K562 (cell line): Measurements from ENCODE around the gene PATL1. TPM values are rescaled to one million over a fixed set of nuclear protein-coding genes. Genes with fewer than 3 reads are reported as not detected.
A peak's percentile ranks its signal among the peaks of the same experiment; 100 is the strongest.

Experiments
- ARNT ChIP-seq, 2 experiments: fragments of 450-650 bp; IDR thresholded peaks; 2 replicates each; pipeline ENCODE4 v1.6.1; 2016; ENCODE audit warnings: mild to moderate bottlenecking in 1 of 2
- CSDE1 ChIP-seq, 2 experiments: fragments of 450-650 bp; IDR thresholded peaks; 2 replicates each; pipeline ENCODE4 v1.6.1; 2016; ENCODE audit warnings: mild to moderate bottlenecking in 1 of 2
- ETS1 ChIP-seq: conservative IDR thresholded peaks from 2 replicates; pipeline ENCODE4 v1.6.1; 2011; ENCODE audit warnings: low read depth, mild to moderate bottlenecking, low read length; ENCODE audit not compliant: control insufficient read depth
- FOXM1 ChIP-seq, 2 experiments: fragments of 450-650 bp in 1 of 2; sonication (generic) in 1 of 2; formaldehyde crosslinking in 1 of 2; IDR thresholded peaks; 2 replicates each; pipeline versions ENCODE4 v1.6.1 to v1.9.0; 2017 to 2022; ENCODE audit warnings: low read depth in 2 of 2, mild to moderate bottlenecking in 2 of 2, missing genetic modification reagents in 1 of 2, moderate library complexity in 1 of 2
- KAT7 ChIP-seq: sonication (generic); formaldehyde crosslinking; IDR thresholded peaks from 2 replicates; pipeline ENCODE4 v1.8.0; 2022; ENCODE audit warnings: missing genetic modification reagents, mild to moderate bottlenecking, borderline replicate concordance
- LARP7 ChIP-seq: fragments of 450-650 bp; IDR thresholded peaks from 2 replicates; pipeline ENCODE4 v1.6.1; 2016
- MAZ ChIP-seq, 2 experiments: fragments of 450-650 bp in 1 of 2; sonication (generic) in 1 of 2; formaldehyde crosslinking; IDR thresholded peaks in 1 of 2; conservative IDR thresholded peaks in 1 of 2; 2 replicates each; pipeline versions ENCODE4 v1.4.0 to v1.5.0; 2020; ENCODE audit warnings: mild to moderate bottlenecking in 1 of 2, missing genetic modification reagents in 1 of 2
- MBD1 ChIP-seq: fragments of 250-450 bp; sonication (Bioruptor Pico); IDR thresholded peaks from 2 replicates; pipeline ENCODE4 v1.8.0; 2022; ENCODE audit warnings: inconsistent platforms
- MXI1 ChIP-seq: IDR thresholded peaks from 2 replicates; pipeline ENCODE4 v1.6.1; 2011; ENCODE audit warnings: low read depth, mild to moderate bottlenecking, improper control_type of control experiment, low read length
- MYC ChIP-seq, 2 experiments: fragments of 250-450 bp in 1 of 2; sonication (Bioruptor Pico) in 1 of 2; IDR thresholded peaks; 2 replicates each; pipeline versions ENCODE4 v1.5.1 to v1.6.1; 2012 to 2021; ENCODE audit warnings: low read depth in 2 of 2, borderline replicate concordance in 1 of 2, improper control_type of control experiment in 1 of 2, low read length in 1 of 2, mild to moderate bottlenecking in 1 of 2, moderate library complexity in 1 of 2
- PBX2 ChIP-seq, 2 experiments: IDR thresholded peaks in 1 of 2; conservative IDR thresholded peaks in 1 of 2; 2 replicates each; pipeline ENCODE4 v1.6.1; 2016; ENCODE audit warnings: low read depth in 2 of 2, mild to moderate bottlenecking in 1 of 2, missing compliant biosample characterization in 1 of 2, missing genetic modification characterization in 1 of 2, moderate library complexity in 1 of 2
- PCBP2 ChIP-seq: fragments of 200-400 bp; formaldehyde crosslinking; IDR thresholded peaks from 2 replicates; pipeline ENCODE4 v1.6.1; 2018; ENCODE audit warnings: low read length, low read depth, mild to moderate bottlenecking, moderate library complexity; ENCODE audit not compliant: poor library complexity, severe bottlenecking
- THAP7 ChIP-seq: fragments of 250-450 bp; sonication (Bioruptor Pico); IDR thresholded peaks from 2 replicates; pipeline ENCODE4 v1.5.0; 2021
- TOE1 ChIP-seq, 2 experiments: fragments of 450-650 bp in 1 of 2; sonication (generic) in 1 of 2; formaldehyde crosslinking in 1 of 2; IDR thresholded peaks; 2 replicates each; pipeline versions ENCODE4 v1.7.1 to v1.8.0; 2016 to 2022; ENCODE audit warnings: borderline replicate concordance in 2 of 2, mild to moderate bottlenecking in 2 of 2, antibody characterized with exemption in 1 of 2, inconsistent platforms in 1 of 2, low read depth in 1 of 2, missing genetic modification reagents in 1 of 2, moderate library complexity in 1 of 2
- ZBTB2 ChIP-seq: fragments of 450-650 bp; IDR thresholded peaks from 2 replicates; pipeline ENCODE4 v1.6.1; 2016; ENCODE audit warnings: antibody characterized with exemption
- ZEB2 ChIP-seq: fragments of 450-650 bp; IDR thresholded peaks from 2 replicates; pipeline ENCODE4 v1.6.1; 2016
- polyA plus RNA-seq, 8 experiments: library from polyadenylated mRNA; depleted of rRNA in 4 of 8; stranded (reverse) in 5 of 8; unstranded in 3 of 8; fragments of >200 nt; fragmentation: Nextera tagmentation in 2 of 8; fragmentation: Illumina TruSeq in 1 of 8; extraction: Ambion mirVana in 2 of 8; extraction: Trizol in 1 of 8; gene quantifications; 2 replicates each; pipeline versions ENCODE4 v1.2.1 to v1.2.3, GENCODE V29; 2011 to 2014; ENCODE audit warnings: inconsistent platforms in 1 of 8, missing spikeins in 1 of 8
- total RNA-seq, 7 experiments: library from RNA; depleted of rRNA in 6 of 7; stranded (reverse); fragments of >200 nt in 6 of 7; fragmentation: Illumina TruSeq in 2 of 7; extraction: Trizol in 2 of 7; gene quantifications; 2 replicates each; pipeline versions ENCODE4 v1.2.1 to v1.2.3, GENCODE V29; 2011 to 2021; ENCODE audit warnings: low replicate concordance in 1 of 7

The PATL1 gene
- total and polyA plus RNA-seq, 9 of the 15 experiments (the other 6 are each of a cell fraction or from before 2014, with no cell fraction given), result 3.2 to 48.0 (median 16.4) TPM

- TF ChIP-seq MBD1 (CRISPR knock-in tag), result no peak
- TF ChIP-seq PCBP2, result no peak
- TF ChIP-seq MXI1, result 0 out of 2 replicates have a peak, but pooled peaks have one; percentile 17
- TF ChIP-seq LARP7, result no peak
- TF ChIP-seq PBX2 (CRISPR knock-in tag; IDR thresholded peaks at IDR 0.05; ENCODE audit: low read depth), result peak; percentile 93
- peak; percentile 100 for TF ChIP-seq PBX2 (tag; conservative IDR thresholded peaks at IDR 0.05; ENCODE audit: low read depth)
- TF ChIP-seq MYC (IDR thresholded peaks at IDR 0.05; ENCODE audit: low read depth, low read length), result peak; percentile 65
- no peak for TF ChIP-seq MYC (CRISPR knock-in tag; IDR thresholded peaks at IDR 0.05; ENCODE audit: borderline replicate concordance, low read depth)
- TF ChIP-seq CSDE1 (IDR thresholded peaks at IDR 0.05), result peak in 1 of 2 experiments; percentile 73; a peak in 2 of 4 replicates
- no peak for TF ChIP-seq ZBTB2
- TF ChIP-seq FOXM1 (IDR thresholded peaks at IDR 0.05; ENCODE audit: low read depth), result peak; percentile 87
- no peak for TF ChIP-seq FOXM1 (CRISPR knock-in tag; IDR thresholded peaks at IDR 0.05; ENCODE audit: low read depth)
- TF ChIP-seq ARNT (IDR thresholded peaks at IDR 0.05), result peak in 1 of 2 experiments; percentile 58; a peak in 1 of 4 replicates
- no peak for TF ChIP-seq THAP7 (CRISPR knock-in tag)
- TF ChIP-seq MAZ (CRISPR knock-in tag; conservative IDR thresholded peaks at IDR 0.05 in 1 of 2, IDR thresholded peaks at IDR 0.05 in 1 of 2), result peak; percentile 76 to 89
- no peak for TF ChIP-seq TOE1 (IDR thresholded peaks at IDR 0.05; ENCODE audit: borderline replicate concordance)
- no peak for TF ChIP-seq TOE1 (CRISPR knock-in tag; IDR thresholded peaks at IDR 0.05; ENCODE audit: borderline replicate concordance, low read depth)
- peak; percentile 39; the same call in 1 of the 2 replicates for TF ChIP-seq ETS1
- no peak for TF ChIP-seq KAT7
- TF ChIP-seq ZEB2, result no peak
Observed at GRCh38 chr11:59615637-59616395, 53.0 kb downstream of the PATL1 start, which contains the start of gene OSBP (continued).
